ENCODE measurements around the gene PCED1A. TPM values are rescaled to one million over a fixed set of nuclear protein-coding genes. Genes with fewer than 3 reads are reported as not detected.

The PCED1A gene
- total RNA-seq, 6 donors from 2014 or later: 28.7 to 185 (median 49.1) TPM

- no peak for ATAC-seq (ENCODE audit: low FRiP score in 2 of 2)
- WGBS, 2 donors: 89 to 94% methylated on average over 3 of the region's 3 CpGs
Measured at GRCh38 chr20:2887715-2888114, 47.3 kb upstream of the PCED1A start.

GRCh38 chr20:2883726-2884637 is 43.5 kb upstream of the PCED1A start:
- ATAC-seq (ENCODE audit: low FRiP score in 2 of 2): no peak
- peaks cover 2 to 36% (median 10%) of the 10 kb centered on the region in 4 donors for H3K4me1 ChIP-seq
- H3K27ac ChIP-seq: no peak overlapping the region
- H3K9me3 ChIP-seq: no peaks in the 10 kb centered on the region
- H3K27me3 ChIP-seq: no peaks in the 10 kb centered on the region
- no peak overlapping the region for H3K4me3 ChIP-seq
- 71 to 75% methylated on average over 3 of the region's 3 CpGs for WGBS, 2 donors
- DNase-seq: no peak
- TF ChIP-seq EP300 (IDR thresholded peaks at IDR 0.05) (no peak), POLR2A (IDR thresholded peaks at IDR 0.05) (no peak), CTCF (IDR thresholded peaks at IDR 0.05) (no peak), POLR2AphosphoS5 (IDR thresholded peaks at IDR 0.05) (no peak)
- no peaks in the 10 kb centered on the region for H3K36me3 ChIP-seq

More at GRCh38 chr20:2887715-2888114, 47.3 kb upstream of the PCED1A start:
- Histone ChIP-seq H3K36me3 (no peaks in the 10 kb centered on the region), H3K27ac (no peak overlapping the region), H3K4me3 (no peak overlapping the region), H3K27me3 (no peaks in the 10 kb centered on the region), H3K9me3 (no peaks in the 10 kb centered on the region), H3K4me1 (peaks cover 11 to 54% (median 24%) of the 10 kb centered on the region in 4 donors)
- no peak for DNase-seq
- no peak for TF ChIP-seq POLR2A (IDR thresholded peaks at IDR 0.05)
- no peak for TF ChIP-seq POLR2AphosphoS5 (IDR thresholded peaks at IDR 0.05)
- TF ChIP-seq CTCF (IDR thresholded peaks at IDR 0.05): no peak
- no peak for TF ChIP-seq EP300 (IDR thresholded peaks at IDR 0.05)

- DNase-seq (no peak), ATAC-seq (ENCODE audit: low FRiP score in 2 of 2) (no peak)
- Histone ChIP-seq H3K36me3 (no peaks in the 10 kb centered on the region), H3K27ac (no peak overlapping the region), H3K4me3 (no peak overlapping the region), H3K9me3 (no peaks in the 10 kb centered on the region), H3K4me1 (peaks cover 7 to 30% (median 13%) of the 10 kb centered on the region in 4 donors), H3K27me3 (no peaks in the 10 kb centered on the region)
- WGBS, 2 donors: 78 to 86% methylated on average over 7 of the region's 7 CpGs
- TF ChIP-seq POLR2AphosphoS5 (IDR thresholded peaks at IDR 0.05): no peak
- TF ChIP-seq CTCF (IDR thresholded peaks at IDR 0.05): no peak
- no peak for TF ChIP-seq POLR2A (IDR thresholded peaks at IDR 0.05)
- no peak for TF ChIP-seq EP300 (IDR thresholded peaks at IDR 0.05)
Measured at GRCh38 chr20:2880650-2881049, 40.2 kb upstream of the PCED1A start.

- Histone ChIP-seq H3K4me1 (peaks cover 20 to 33% (median 25%) of the 10 kb centered on the region in 4 donors), H3K27ac (no peak overlapping the region), H3K27me3 (no peaks in the 10 kb centered on the region), H3K36me3 (no peaks in the 10 kb centered on the region), H3K4me3 (no peak overlapping the region), H3K9me3 (no peaks in the 10 kb centered on the region)
- TF ChIP-seq EP300 (IDR thresholded peaks at IDR 0.05): no peak
- TF ChIP-seq POLR2AphosphoS5 (IDR thresholded peaks at IDR 0.05): no peak
- TF ChIP-seq CTCF (IDR thresholded peaks at IDR 0.05): no peak
- no peak for TF ChIP-seq POLR2A (IDR thresholded peaks at IDR 0.05)
- ATAC-seq (ENCODE audit: low FRiP score in 2 of 2) (peak in 1 of 2 donors; percentile 89), DNase-seq (no peak)
- 81 to 90% methylated on average over 3 of the region's 3 CpGs for WGBS, 2 donors
Measured at GRCh38 chr20:2879146-2879545, 38.7 kb upstream of the PCED1A start.
